Right lobe of liver (tissue), 6 donors: ENCODE results near the gene CLTA. TPM values are rescaled to one million over a fixed set of nuclear protein-coding genes. Genes with fewer than 3 reads are reported as not detected.
"Not testable (repeated sequence)": the region's sequence is repeated elsewhere in the genome, so short reads cannot be mapped to it uniquely, and the experiment has no call there.

Source experiments
- ATAC-seq, 4 donors: fragments of 200-7000 bp; cut with Tn5 transposase; one replicate each; pipeline ENCODE4 v1.9.1; 2020; ENCODE audit warnings: mild to moderate bottlenecking in 4 of 4, moderate library complexity in 4 of 4
- DNase-seq, 3 donors: peaks; one replicate each; pipeline ENCODE4 v3.0.0-alpha.2; 2020
- H3K27ac ChIP-seq, 3 donors: fragments of 200-600 bp; one replicate each; pipeline ENCODE4 v1.8.0; 2022
- H3K27me3 ChIP-seq, 2 donors: fragments of 200-600 bp; one replicate each; pipeline ENCODE4 v1.8.0; 2022
- H3K36me3 ChIP-seq, 4 donors: fragments of 200-600 bp; sonication (generic) in 1 of 4; one replicate each; pipeline versions ENCODE4 v1.5.1 to v1.8.0; 2017 to 2022; ENCODE audit warnings: control low read depth in 1 of 4
- H3K4me1 ChIP-seq, 4 donors: fragments of 200-600 bp; sonication (generic) in 1 of 4; one replicate each; pipeline versions ENCODE4 v1.5.1 to v1.8.0; 2017 to 2022; ENCODE audit warnings: control low read depth in 1 of 4
- H3K4me3 ChIP-seq, 3 donors: fragments of 200-600 bp; one replicate each; pipeline ENCODE4 v1.8.0; 2022
- H3K9me3 ChIP-seq, 4 donors: fragments of 200-600 bp; sonication (generic) in 1 of 4; one replicate each; pipeline versions ENCODE4 v1.5.1 to v1.8.0; 2017 to 2022; ENCODE audit warnings: control low read depth in 1 of 4
- POLR2A ChIP-seq: fragments of 450-650 bp; IDR thresholded peaks from one replicate; pipeline ENCODE4 v1.6.1; 2017; ENCODE audit warnings: antibody characterized with exemption, mild to moderate bottlenecking
- WGBS: methylation state at CpG from one replicate; pipeline ENCODE4 v1.1.6; 2018; ENCODE audit warnings: low coverage, low lambda C conversion rate; ENCODE audit not compliant: insufficient coverage; ENCODE audit errors: missing lambda C conversion rate; 5-methylcytosine and 5-hydroxymethylcytosine counted together
- intact Hi-C, 2 donors: fragments of 100-400 bp; cut with DNase I; formaldehyde crosslinking; loops; one replicate each; pipeline versions ENCODE4 v1.11.2 to v1.14.1; 2022
- total RNA-seq, 6 experiments: library from RNA; depleted of rRNA in 2 of 6; stranded (reverse); fragments of >200 nt in 2 of 6; fragmentation: NEBNext Ultra II Directional in 3 of 6; extraction: Animal tissue kit (Norgen Biotek cat#: 25700) in 3 of 6; gene quantifications; one replicate each; pipeline versions ENCODE4 v1.1.0 to v1.2.4, GENCODE V29; 2016 to 2023
- TF ChIP-seq, protein P1 (sequence below), 4 donors: fragments of 200-600 bp in 3 of 4; fragments of 450-650 bp in 1 of 4; IDR thresholded peaks; one replicate each; pipeline versions ENCODE4 v1.5.1 to v1.8.0; 2016 to 2022; ENCODE audit warnings: antibody characterized with exemption in 4 of 4, mild to moderate bottlenecking in 2 of 4
- donor health status: DM: no; HTN: yes; CAD: no.
- donor health status: DM: no; HTN: no; CAD: no.
- donor health status: DM: no; HTN: no; CAD: no.
- donor health status: DM: no; HTN: yes; CAD: no.
- donor health status: DM: no; HTN: yes; CAD: no.

Gene CLTA
- total RNA-seq, 6 experiments from 2014 or later: 52.3 to 154 (median 72.7) TPM

DNA sequence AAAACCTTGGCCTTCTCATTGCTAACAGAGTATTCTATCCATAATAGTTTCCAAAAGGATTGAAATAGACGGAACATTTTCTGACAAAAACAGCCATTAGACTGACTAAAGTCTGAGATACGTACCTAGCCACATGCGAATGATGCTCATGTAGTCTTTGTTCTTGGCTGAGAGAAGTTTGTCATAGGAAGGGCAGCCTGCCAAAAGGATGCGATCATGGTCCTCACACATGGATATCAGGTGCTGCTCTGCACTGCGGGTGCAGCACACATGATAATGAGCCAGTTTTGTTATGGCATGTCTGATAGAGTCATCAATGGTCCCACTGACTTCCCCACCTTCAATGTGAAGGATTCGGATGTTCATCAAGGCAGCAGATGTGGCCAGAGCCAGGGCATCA is 55.2 kb downstream of the CLTA start:
- Histone ChIP-seq H3K27me3 (no peaks in the 10 kb centered on the region), H3K36me3 (peaks cover 0 to 63% (median 23%) of the 10 kb centered on the region in 4 donors), H3K4me1 (peaks cover 0 to 27% (median 7%) of the 10 kb centered on the region in 4 donors), H3K4me3 (no peak overlapping the region), H3K27ac (no peak overlapping the region), H3K9me3 (no peaks in the 10 kb centered on the region)
- ATAC-seq (peak in 2 of 4 donors; percentile 32 to 34), DNase-seq (no peak)
- intact Hi-C loops: no loop called here
- TF ChIP-seq, protein P1, sequence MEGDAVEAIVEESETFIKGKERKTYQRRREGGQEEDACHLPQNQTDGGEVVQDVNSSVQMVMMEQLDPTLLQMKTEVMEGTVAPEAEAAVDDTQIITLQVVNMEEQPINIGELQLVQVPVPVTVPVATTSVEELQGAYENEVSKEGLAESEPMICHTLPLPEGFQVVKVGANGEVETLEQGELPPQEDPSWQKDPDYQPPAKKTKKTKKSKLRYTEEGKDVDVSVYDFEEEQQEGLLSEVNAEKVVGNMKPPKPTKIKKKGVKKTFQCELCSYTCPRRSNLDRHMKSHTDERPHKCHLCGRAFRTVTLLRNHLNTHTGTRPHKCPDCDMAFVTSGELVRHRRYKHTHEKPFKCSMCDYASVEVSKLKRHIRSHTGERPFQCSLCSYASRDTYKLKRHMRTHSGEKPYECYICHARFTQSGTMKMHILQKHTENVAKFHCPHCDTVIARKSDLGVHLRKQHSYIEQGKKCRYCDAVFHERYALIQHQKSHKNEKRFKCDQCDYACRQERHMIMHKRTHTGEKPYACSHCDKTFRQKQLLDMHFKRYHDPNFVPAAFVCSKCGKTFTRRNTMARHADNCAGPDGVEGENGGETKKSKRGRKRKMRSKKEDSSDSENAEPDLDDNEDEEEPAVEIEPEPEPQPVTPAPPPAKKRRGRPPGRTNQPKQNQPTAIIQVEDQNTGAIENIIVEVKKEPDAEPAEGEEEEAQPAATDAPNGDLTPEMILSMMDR (IDR thresholded peaks at IDR 0.05): no peak
- no peak for TF ChIP-seq POLR2A
- WGBS: 74% methylated on average over 6 of the region's 6 CpGs

- H3K27ac ChIP-seq: no peak overlapping the region
- peaks cover 0 to 49% (median 23%) of the 10 kb centered on the region in 4 donors for H3K36me3 ChIP-seq
- intact Hi-C loops: no loop called here
- H3K4me1 ChIP-seq: peaks cover 0 to 33% (median 9%) of the 10 kb centered on the region in 4 donors
- ATAC-seq (no peak), DNase-seq (no peak)
- WGBS: 78% methylated on average over 3 of the region's 3 CpGs
- TF ChIP-seq, protein P1 (IDR thresholded peaks at IDR 0.05): no peak
- no peak for TF ChIP-seq POLR2A
- H3K4me3 ChIP-seq: no peak overlapping the region
- H3K27me3 ChIP-seq: no peaks in the 10 kb centered on the region
- no peaks in the 10 kb centered on the region for H3K9me3 ChIP-seq
Measured at GRCh38 chr9:36247356-36247755, 56.6 kb downstream of the CLTA start.

DNA sequence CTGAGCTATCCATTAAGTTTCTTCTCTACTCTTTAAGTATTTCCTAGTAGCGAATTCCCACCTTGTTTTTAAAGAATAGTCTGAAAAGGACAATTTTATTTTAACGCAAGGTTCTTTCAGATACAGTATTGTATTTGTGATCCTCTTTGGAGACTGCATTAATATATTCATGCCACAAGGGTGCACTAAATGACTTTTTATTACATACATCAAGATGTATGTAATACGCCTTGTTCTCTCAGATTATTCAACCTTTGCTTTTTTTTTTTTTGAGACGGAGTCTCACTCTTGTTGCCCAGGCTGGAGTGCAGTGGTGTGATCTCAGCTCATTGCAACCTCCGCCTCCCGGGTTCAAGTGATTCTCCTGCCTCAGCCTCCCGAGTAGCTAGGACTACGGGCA is 57.3 kb downstream of the CLTA start:
- H3K36me3 ChIP-seq: peaks cover 0 to 43% (median 21%) of the 10 kb centered on the region in 4 donors

DNA sequence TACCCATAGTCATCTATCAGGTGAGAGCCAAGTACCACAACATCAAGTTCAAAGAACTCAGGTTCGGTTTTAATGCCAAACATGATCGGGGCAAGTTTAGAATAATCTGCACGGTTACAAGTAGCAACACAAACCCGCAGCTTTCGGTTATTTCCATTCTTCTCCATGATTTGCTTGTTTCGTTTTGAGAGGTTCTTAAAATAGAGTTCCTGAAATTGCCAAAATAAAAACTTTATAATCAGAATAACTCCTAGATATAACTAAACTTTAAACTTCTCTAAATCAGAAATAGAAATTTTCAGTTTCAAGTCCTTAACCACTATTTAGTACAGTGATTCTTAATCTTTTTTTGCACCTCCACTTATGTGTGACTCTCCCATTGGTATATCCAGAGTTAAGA is 58.5 kb downstream of the CLTA start:
- DNase-seq: no peak
- intact Hi-C loops: no loop called here
- TF ChIP-seq, protein P1 (IDR thresholded peaks at IDR 0.05): no peak
- no peak for TF ChIP-seq POLR2A
- H3K27ac ChIP-seq: peak overlapping the region in 2 of 3 donors; percentile 95 to 100
- H3K27me3 ChIP-seq: no peaks in the 10 kb centered on the region
- WGBS: 8% methylated on average over 6 of the region's 6 CpGs
- H3K4me3 ChIP-seq: no peak overlapping the region
- peaks cover 0 to 51% (median 13%) of the 10 kb centered on the region in 4 donors for H3K4me1 ChIP-seq
- no peaks in the 10 kb centered on the region for H3K9me3 ChIP-seq
- ATAC-seq: no peak
- peaks cover 0 to 32% (median 16%) of the 10 kb centered on the region in 4 donors for H3K36me3 ChIP-seq

More for the DNA sequence above, 57.3 kb downstream of the CLTA start:
- ATAC-seq: peak in 1 of 4 donors; percentile 32
- H3K27me3 ChIP-seq, H3K9me3 ChIP-seq, intact Hi-C loops, DNase-seq, H3K4me3 ChIP-seq: not testable (repeated sequence)
- Histone ChIP-seq H3K4me1 (peaks cover 0 to 40% (median 9%) of the 10 kb centered on the region in 4 donors), H3K27ac (peak overlapping the region in 2 of 3 donors; percentile 1 to 95)
- TF ChIP-seq, protein P1 (IDR thresholded peaks at IDR 0.05): peak; percentile 36 to 41 (median 40)
- WGBS: 58% methylated on average over 8 of the region's 8 CpGs
